PFSK-1 (cell line): ENCODE measurements around the gene CELF5.

Experiments
- POLR2AphosphoS5 ChIP-seq: IDR thresholded peaks from 2 replicates; pipeline ENCODE4 v1.6.1; 2012; ENCODE audit warnings: low read depth, mild to moderate bottlenecking, control low read depth, low read length, moderate library complexity
- TF ChIP-seq, protein P1 (sequence below), 2 experiments: IDR thresholded peaks; 2 replicates each; pipeline versions ENCODE4 v1.6.1 to v1.8.0; 2011 to 2012; ENCODE audit warnings: low read depth in 2 of 2, low read length in 2 of 2, control low read depth in 1 of 2, inconsistent platforms in 1 of 2, mild to moderate bottlenecking in 1 of 2, moderate library complexity in 1 of 2; ENCODE audit not compliant: insufficient read depth in 1 of 2

DNA sequence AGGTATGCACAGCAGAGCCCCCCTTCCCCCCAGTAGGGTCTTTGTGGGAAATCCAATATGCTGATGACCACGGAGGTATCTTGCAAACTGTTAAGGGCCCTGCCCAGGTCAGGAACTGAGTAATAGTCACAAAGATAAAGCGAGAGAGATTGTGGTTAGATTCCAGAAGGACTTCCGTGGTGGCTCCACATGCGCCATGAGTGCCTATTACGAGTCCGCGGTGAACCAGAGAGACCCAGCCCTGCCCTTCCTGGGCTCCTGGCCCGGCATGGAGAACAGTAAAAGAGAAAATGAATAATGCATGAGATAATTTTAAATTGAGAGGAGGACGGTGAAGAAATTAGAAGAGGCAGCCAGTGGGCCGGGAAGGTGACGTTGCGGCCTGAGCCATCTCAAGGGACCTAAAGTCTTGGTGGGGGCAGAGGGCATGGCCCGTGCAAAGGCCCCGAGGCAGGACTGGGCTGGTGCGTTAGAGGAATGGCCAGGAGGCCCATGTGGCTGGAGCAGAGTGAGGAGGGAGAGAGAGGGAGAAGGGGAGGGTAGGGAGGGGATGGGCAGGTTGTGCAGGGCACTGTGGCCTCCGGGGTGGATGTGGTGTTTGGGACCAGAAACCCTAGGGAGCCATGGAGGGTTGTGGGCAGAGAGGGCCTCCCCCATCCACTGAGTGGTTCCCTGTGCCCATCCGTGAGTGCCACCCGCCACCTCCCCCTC, 95.3 kb downstream of the CELF5 start:
- TF ChIP-seq, protein P1, sequence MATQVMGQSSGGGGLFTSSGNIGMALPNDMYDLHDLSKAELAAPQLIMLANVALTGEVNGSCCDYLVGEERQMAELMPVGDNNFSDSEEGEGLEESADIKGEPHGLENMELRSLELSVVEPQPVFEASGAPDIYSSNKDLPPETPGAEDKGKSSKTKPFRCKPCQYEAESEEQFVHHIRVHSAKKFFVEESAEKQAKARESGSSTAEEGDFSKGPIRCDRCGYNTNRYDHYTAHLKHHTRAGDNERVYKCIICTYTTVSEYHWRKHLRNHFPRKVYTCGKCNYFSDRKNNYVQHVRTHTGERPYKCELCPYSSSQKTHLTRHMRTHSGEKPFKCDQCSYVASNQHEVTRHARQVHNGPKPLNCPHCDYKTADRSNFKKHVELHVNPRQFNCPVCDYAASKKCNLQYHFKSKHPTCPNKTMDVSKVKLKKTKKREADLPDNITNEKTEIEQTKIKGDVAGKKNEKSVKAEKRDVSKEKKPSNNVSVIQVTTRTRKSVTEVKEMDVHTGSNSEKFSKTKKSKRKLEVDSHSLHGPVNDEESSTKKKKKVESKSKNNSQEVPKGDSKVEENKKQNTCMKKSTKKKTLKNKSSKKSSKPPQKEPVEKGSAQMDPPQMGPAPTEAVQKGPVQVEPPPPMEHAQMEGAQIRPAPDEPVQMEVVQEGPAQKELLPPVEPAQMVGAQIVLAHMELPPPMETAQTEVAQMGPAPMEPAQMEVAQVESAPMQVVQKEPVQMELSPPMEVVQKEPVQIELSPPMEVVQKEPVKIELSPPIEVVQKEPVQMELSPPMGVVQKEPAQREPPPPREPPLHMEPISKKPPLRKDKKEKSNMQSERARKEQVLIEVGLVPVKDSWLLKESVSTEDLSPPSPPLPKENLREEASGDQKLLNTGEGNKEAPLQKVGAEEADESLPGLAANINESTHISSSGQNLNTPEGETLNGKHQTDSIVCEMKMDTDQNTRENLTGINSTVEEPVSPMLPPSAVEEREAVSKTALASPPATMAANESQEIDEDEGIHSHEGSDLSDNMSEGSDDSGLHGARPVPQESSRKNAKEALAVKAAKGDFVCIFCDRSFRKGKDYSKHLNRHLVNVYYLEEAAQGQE (IDR thresholded peaks at IDR 0.05; ENCODE audit: insufficient read depth in 1 of 2, low read depth in 2 of 2, low read length in 2 of 2), result no peak
- TF ChIP-seq POLR2AphosphoS5, result no peak
